K562 (cell line): ENCODE results near the gene ZNF709. TPM values are rescaled to one million over a fixed set of nuclear protein-coding genes. Genes with fewer than 3 reads are reported as not detected.
"Not testable (repeated sequence)": the region's sequence is repeated elsewhere in the genome, so short reads cannot be mapped to it uniquely, and the experiment has no call there.

ENCODE experiments used
- ATAC-seq: fragments of 200-7000 bp; cut with Tn5 transposase; 3 replicates; pipeline ENCODE4 v1.9.1; 2020; ENCODE audit warnings: moderate library complexity
- BruUV-seq: library from RNA; stranded (reverse); fragments of 400-500 nt; replicated peaks from 2 replicates; lab custom pipeline; 2021; lab: Mats Ljungman, UMichigan
- CTCF ChIA-PET: fragments of 300-600 bp; formaldehyde crosslinking; extraction: SDS; loops from one replicate; lab custom pipeline; 2021; ENCODE audit warnings: low intra/inter-chr PET ratio; lab: Yijun Ruan, JAX
- POLR2A ChIA-PET: fragments of 300-600, 350-650 bp; sonication (Branson Sonifier 250); formaldehyde crosslinking; extraction: SDS; loops from one replicate; lab custom pipeline; 2021; ENCODE audit warnings: antibody characterized with exemption, inconsistent platforms; lab: Yijun Ruan, JAX
- DNase-seq, 4 experiments: peaks; one replicate each; pipeline versions ENCODE4 v3.0.0 to v3.0.0-alpha.2; 2011 to 2018; ENCODE audit warnings: low spot score in 3 of 4, mixed read lengths in 3 of 4; ENCODE audit errors: extremely low read depth in 1 of 4
- FAIRE-seq: peaks from 2 replicates; lab custom pipeline; 2011; peaks lifted over from hg19 to GRCh38; lab: Jason Lieb, UNC
- H2AFZ ChIP-seq: 2 replicates; pipeline ENCODE4 v1.6.0; 2011; ENCODE audit warnings: low read depth, low read length, control low read depth, inconsistent platforms
- H3K27ac ChIP-seq: fragments of 200-600 bp; 3 replicates; pipeline ENCODE4 v1.8.0; 2011; ENCODE audit warnings: low read depth, mild to moderate bottlenecking, control low read depth, inconsistent platforms, low read length, moderate library complexity, mixed read lengths; ENCODE audit errors: extremely low read depth
- H3K27me3 ChIP-seq, 2 experiments: fragments of 300-600 bp in 1 of 2; 2 replicates in 1 of 2; 3 replicates in 1 of 2; pipeline versions ENCODE4 v1.6.0 to v1.8.0; 2011; ENCODE audit warnings: inconsistent platforms in 2 of 2, low read length in 2 of 2, mild to moderate bottlenecking in 1 of 2, mixed read lengths in 1 of 2, moderate library complexity in 1 of 2; ENCODE audit not compliant: control insufficient read depth in 2 of 2, insufficient read depth in 2 of 2
- H3K36me3 ChIP-seq: fragments of 300-600 bp; 3 replicates; pipeline ENCODE4 v1.8.0; 2011; ENCODE audit warnings: mild to moderate bottlenecking, low read length, inconsistent platforms; ENCODE audit not compliant: control insufficient read depth, insufficient read depth
- H3K4me1 ChIP-seq, 2 experiments: fragments of 200-600 bp in 1 of 2; replicated peaks in 1 of 2; 2 replicates in 1 of 2; 3 replicates in 1 of 2; pipeline versions ENCODE4 v1.5.1 to v1.8.0; 2011; ENCODE audit warnings: inconsistent platforms in 2 of 2, low read length in 2 of 2, mild to moderate bottlenecking in 1 of 2, mixed read lengths in 1 of 2, moderate library complexity in 1 of 2; ENCODE audit not compliant: control insufficient read depth in 2 of 2, insufficient read depth in 2 of 2
- H3K4me2 ChIP-seq: 2 replicates; pipeline ENCODE4 v1.6.1; 2011; ENCODE audit warnings: low read length, control low read depth, inconsistent platforms, mixed read lengths; ENCODE audit not compliant: insufficient read depth
- H3K4me3 ChIP-seq: fragments of 200-600 bp; sonication (generic), shearing (Covaris generic); 2 replicates; pipeline ENCODE4 v1.5.1; 2016; ENCODE audit warnings: control low read depth, inconsistent platforms
- H3K79me2 ChIP-seq: fragments of 200-600 bp; 3 replicates; pipeline ENCODE4 v1.8.0; 2011; ENCODE audit warnings: low read length, inconsistent platforms; ENCODE audit not compliant: control insufficient read depth, insufficient read depth
- H3K9ac ChIP-seq, 2 experiments: 2 replicates each; pipeline versions ENCODE4 v1.6.0 to v1.6.1; 2011; ENCODE audit warnings: low read depth in 2 of 2, low read length in 2 of 2, control low read depth in 1 of 2, inconsistent platforms in 1 of 2, mild to moderate bottlenecking in 1 of 2, mixed read lengths in 1 of 2; ENCODE audit not compliant: insufficient read depth in 1 of 2
- H3K9me1 ChIP-seq: one replicate; pipeline ENCODE4 v1.6.0; 2011; ENCODE audit warnings: inconsistent platforms, mild to moderate bottlenecking, low read length, moderate library complexity; ENCODE audit not compliant: control insufficient read depth, insufficient read depth
- H3K9me3 ChIP-seq: replicated peaks from 2 replicates; pipeline ENCODE4 v1.5.1; 2011; ENCODE audit warnings: low read depth, low read length, inconsistent platforms; ENCODE audit not compliant: control insufficient read depth, insufficient read depth
- H4K20me1 ChIP-seq: replicated peaks from 2 replicates; pipeline ENCODE4 v1.6.1; 2011; ENCODE audit warnings: low read length, inconsistent platforms, mixed read lengths; ENCODE audit not compliant: control insufficient read depth, insufficient read depth
- BCOR ChIP-seq: fragments of 450-650 bp; IDR thresholded peaks from 2 replicates; pipeline ENCODE4 v1.6.1; 2016
- BHLHE40 ChIP-seq: IDR thresholded peaks from 2 replicates; pipeline ENCODE4 v1.6.1; 2011; ENCODE audit warnings: low read length, improper control_type of control experiment
- TAL1 ChIP-seq: fragments of 450-650 bp; IDR thresholded peaks from 2 replicates; pipeline ENCODE4 v1.6.1; 2016; ENCODE audit warnings: mild to moderate bottlenecking
- TSC22D4 ChIP-seq: fragments of 450-650 bp; IDR thresholded peaks from 2 replicates; pipeline ENCODE4 v1.6.1; 2016; ENCODE audit warnings: missing genetic modification characterization, missing biosample characterization, control low read depth
- ZNF146 ChIP-seq: IDR thresholded peaks from one replicate; pipeline ENCODE4 v1.6.1; 2018; ENCODE audit warnings: missing compliant biosample characterization; ENCODE audit not compliant: unreplicated experiment
- ZNF3 ChIP-seq: fragments of 250-450 bp; sonication (Bioruptor Pico); IDR thresholded peaks from 2 replicates; pipeline ENCODE4 v1.5.0; 2021; ENCODE audit warnings: mild to moderate bottlenecking, moderate library complexity
- WGBS: fragments of 100-300 bp; shearing (Covaris generic); methylation state at CpG from one replicate; pipeline ENCODE4 v1.1.6; 2016; ENCODE audit warnings: low coverage, mixed read lengths; ENCODE audit not compliant: insufficient coverage; ENCODE audit errors: missing lambda C conversion rate; 5-methylcytosine and 5-hydroxymethylcytosine counted together
- in situ Hi-C: fragments of 300-500 bp; cut with MboI; formaldehyde crosslinking; loops from 4 replicates; pipeline ENCODE4 v1.15.0; 2018; ENCODE audit warnings: inconsistent platforms, mixed read lengths
- intact Hi-C: fragments of 100-400 bp; cut with micrococcal nuclease; formaldehyde crosslinking; loops from 2 replicates; pipeline ENCODE4 v1.14.2; 2022
- polyA plus RNA-seq, 8 experiments: library from polyadenylated mRNA; depleted of rRNA in 4 of 8; stranded (reverse) in 5 of 8; unstranded in 3 of 8; fragments of >200 nt; fragmentation: Nextera tagmentation in 2 of 8; fragmentation: Illumina TruSeq in 1 of 8; extraction: Ambion mirVana in 2 of 8; extraction: Trizol in 1 of 8; gene quantifications; 2 replicates each; pipeline versions ENCODE4 v1.2.1 to v1.2.3, GENCODE V29; 2011 to 2014; ENCODE audit warnings: inconsistent platforms in 1 of 8, missing spikeins in 1 of 8
- total RNA-seq, 7 experiments: library from RNA; depleted of rRNA in 6 of 7; stranded (reverse); fragments of >200 nt in 6 of 7; fragmentation: Illumina TruSeq in 2 of 7; extraction: Trizol in 2 of 7; gene quantifications; 2 replicates each; pipeline versions ENCODE4 v1.2.1 to v1.2.3, GENCODE V29; 2011 to 2021; ENCODE audit warnings: low replicate concordance in 1 of 7
- TF ChIP-seq, protein P1 (sequence below): fragments of 250-450 bp; sonication (Bioruptor Pico); IDR thresholded peaks from 2 replicates; pipeline ENCODE4 v1.8.0; 2022; ENCODE audit warnings: inconsistent platforms

The ZNF709 gene
- total and polyA plus RNA-seq, 9 of the 15 experiments (the other 6 are each of a cell fraction or from before 2014, with no cell fraction given), result 0.07 to 0.69 (median 0.18) TPM

DNA sequence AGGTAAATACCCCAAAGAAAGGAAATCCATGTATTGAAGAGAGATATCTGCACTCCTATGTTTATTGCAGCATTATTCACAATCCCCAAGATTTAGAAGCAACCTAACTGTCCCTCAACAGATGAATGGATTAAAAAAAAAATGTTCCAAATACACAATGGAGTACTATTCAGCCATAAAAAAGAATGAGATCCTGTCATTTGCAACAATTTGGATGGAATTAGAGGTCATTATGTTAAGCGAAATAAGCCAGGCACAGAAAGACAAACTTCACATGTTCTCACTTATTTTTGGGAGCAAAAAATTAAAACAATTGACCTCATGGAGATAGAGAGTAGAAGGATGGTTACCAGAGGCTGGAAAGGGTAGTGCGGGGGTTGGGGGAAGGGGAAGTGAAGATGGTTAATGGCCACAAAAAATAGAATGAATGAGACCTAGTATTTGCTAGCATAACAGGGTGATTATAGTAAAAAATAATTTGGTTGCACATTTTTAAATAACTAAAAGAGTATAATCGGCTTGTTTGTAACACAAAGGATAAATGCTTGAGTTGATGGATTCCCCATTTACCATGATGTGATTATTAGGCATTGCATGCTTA is 9.7 kb upstream of the ZNF709 start (continued):
- TF ChIP-seq BCOR, result peak; percentile 49; the same call in 1 of the 2 replicates
- TF ChIP-seq ZNF146, result peak; percentile 56

DNA sequence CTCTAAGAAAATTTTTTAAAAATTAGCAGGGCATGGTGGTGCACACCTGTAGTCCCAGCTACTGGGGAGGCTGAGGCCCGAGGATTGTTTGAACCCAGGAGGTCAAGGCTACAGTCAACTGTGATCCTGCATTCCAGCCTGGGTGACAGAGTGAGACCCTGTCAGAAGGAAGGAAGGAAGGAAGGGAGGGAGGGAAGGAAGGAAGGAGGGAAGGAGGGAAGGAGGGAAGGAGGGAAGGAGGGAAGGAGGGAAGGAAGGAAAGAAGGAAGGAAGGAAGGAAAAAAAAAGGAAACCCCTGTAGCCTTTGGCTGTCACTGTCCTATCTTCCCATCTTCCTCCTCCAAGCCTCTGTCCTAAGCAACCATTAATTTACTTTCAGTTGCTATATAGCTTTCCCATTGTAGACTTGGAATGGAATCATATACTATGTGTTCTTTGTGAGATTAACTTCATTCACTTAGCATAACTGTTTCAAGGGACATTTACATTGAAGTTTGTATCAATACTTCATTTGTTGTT is 1.7 kb upstream of the ZNF709 start:
- POLR2A ChIA-PET, result interaction anchor here (1.0 kb wide), 1 partner anchor 9 kb away, joined by 4 read pairs; no protein-coding TSS in a partner anchor
- H3K9me3 ChIP-seq, H4K20me1 ChIP-seq, H3K9me1 ChIP-seq, ATAC-seq, CTCF ChIA-PET, H3K4me3 ChIP-seq, H3K27me3 ChIP-seq, in situ Hi-C loops, H2AFZ ChIP-seq, H3K36me3 ChIP-seq, BruUV-seq, H3K79me2 ChIP-seq, H3K27ac ChIP-seq, DNase-seq, FAIRE-seq, H3K4me2 ChIP-seq, H3K9ac ChIP-seq: not testable (repeated sequence)
- WGBS, result no CpG with 5 or more reads among the region's 1 CpG
- H3K4me1 ChIP-seq, result peaks cover 0 to 11% of the 10 kb centered on the region in 2 experiments; a peak in 3 of 5 replicates
- intact Hi-C loops, result loop anchor here (10.0 kb wide), 1 partner anchor 112 kb away; no protein-coding TSS in a partner anchor

DNA sequence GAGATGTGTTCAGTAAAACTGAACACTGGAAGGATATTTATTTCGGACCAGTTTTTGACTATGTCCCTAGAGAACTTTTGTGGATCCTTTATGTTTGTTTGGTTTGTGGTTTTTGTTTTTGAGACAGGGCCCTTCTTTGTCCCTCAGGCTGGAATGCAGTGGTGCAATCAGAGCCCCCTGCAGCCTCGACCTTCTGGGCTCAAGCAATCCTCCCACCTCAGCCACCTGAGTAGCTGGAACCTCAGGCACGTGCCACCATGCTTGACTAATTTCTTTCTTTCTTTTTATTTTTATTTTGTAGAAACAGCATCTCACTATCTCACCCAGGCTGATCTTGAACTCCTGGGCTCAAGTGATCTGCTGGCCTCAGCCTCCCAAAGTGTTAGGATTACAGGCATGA is 955 bp upstream of the ZNF709 start:
- in situ Hi-C loops, result no loop called here
- BruUV-seq, result no TSS peak
- Histone ChIP-seq H3K9me1 (no peaks in the 10 kb centered on the region), H3K4me1 (peaks cover 0 to 11% of the 10 kb centered on the region in 2 experiments; a peak in 3 of 5 replicates), H4K20me1 (no peaks in the 10 kb centered on the region), H3K36me3 (no peaks in the 10 kb centered on the region), H3K9me3 (no peaks in the 10 kb centered on the region), H3K79me2 (no peaks in the 10 kb centered on the region), H2AFZ (no peak overlapping the region), H3K9ac (no peak overlapping the region), H3K4me2 (no peak overlapping the region), H3K4me3 (no peak overlapping the region), H3K27me3 (no peaks in the 10 kb centered on the region; a peak in 1 of 5 replicates), H3K27ac (no peak overlapping the region)
- no peak for DNase-seq
- WGBS, result 8% methylated on average over 3 of the region's 3 CpGs
- intact Hi-C loops, result loop anchor here (10.0 kb wide), 1 partner anchor 111 kb away; no protein-coding TSS in a partner anchor
- FAIRE-seq, result no peak
- POLR2A ChIA-PET, result interaction anchor here (1.0 kb wide), 1 partner anchor 10 kb away, joined by 4 read pairs; no protein-coding TSS in a partner anchor
- CTCF ChIA-PET, result no interaction called here
- ATAC-seq, result no peak
- TF ChIP-seq, protein P1, sequence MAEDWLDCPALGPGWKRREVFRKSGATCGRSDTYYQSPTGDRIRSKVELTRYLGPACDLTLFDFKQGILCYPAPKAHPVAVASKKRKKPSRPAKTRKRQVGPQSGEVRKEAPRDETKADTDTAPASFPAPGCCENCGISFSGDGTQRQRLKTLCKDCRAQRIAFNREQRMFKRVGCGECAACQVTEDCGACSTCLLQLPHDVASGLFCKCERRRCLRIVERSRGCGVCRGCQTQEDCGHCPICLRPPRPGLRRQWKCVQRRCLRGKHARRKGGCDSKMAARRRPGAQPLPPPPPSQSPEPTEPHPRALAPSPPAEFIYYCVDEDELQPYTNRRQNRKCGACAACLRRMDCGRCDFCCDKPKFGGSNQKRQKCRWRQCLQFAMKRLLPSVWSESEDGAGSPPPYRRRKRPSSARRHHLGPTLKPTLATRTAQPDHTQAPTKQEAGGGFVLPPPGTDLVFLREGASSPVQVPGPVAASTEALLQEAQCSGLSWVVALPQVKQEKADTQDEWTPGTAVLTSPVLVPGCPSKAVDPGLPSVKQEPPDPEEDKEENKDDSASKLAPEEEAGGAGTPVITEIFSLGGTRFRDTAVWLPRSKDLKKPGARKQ (CRISPR knock-in tag), result no peak
- TF ChIP-seq BHLHE40, result 0 out of 2 replicates have a peak, but pooled peaks have one; percentile 19
- TF ChIP-seq TSC22D4 (tag), result no peak
- no peak for TF ChIP-seq ZNF3 (CRISPR knock-in tag)
- TF ChIP-seq TAL1, result no peak
